GM10847 (cell line): ENCODE measurements around the gene SPAM1.

Experiments
- POLR2A ChIP-seq: IDR thresholded peaks from 2 replicates; pipeline ENCODE4 v1.6.1; 2011; ENCODE audit not compliant: insufficient read length; ENCODE audit errors: extremely low read depth

The SPAM1 gene

DNA sequence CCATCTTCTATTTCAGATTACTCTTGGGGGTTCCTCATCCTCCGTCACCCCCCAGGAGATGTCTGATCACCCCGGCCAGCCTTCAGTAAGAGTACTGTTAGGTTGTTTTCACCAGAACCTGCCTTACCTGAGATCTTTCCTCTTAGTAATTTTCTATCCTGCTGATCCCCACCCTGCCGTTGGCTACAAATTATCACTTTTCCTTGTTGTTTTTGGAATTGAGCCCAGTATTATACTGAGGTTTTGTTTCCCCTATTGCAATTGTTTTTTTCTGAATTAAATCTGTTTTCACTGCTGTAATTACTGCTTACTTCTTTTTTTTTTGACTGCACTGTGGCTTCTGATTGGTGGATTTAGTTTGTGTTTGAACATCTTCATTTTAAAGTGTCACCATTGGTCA, 14.7 kb downstream of the SPAM1 start:
- TF ChIP-seq POLR2A, result no peak

DNA sequence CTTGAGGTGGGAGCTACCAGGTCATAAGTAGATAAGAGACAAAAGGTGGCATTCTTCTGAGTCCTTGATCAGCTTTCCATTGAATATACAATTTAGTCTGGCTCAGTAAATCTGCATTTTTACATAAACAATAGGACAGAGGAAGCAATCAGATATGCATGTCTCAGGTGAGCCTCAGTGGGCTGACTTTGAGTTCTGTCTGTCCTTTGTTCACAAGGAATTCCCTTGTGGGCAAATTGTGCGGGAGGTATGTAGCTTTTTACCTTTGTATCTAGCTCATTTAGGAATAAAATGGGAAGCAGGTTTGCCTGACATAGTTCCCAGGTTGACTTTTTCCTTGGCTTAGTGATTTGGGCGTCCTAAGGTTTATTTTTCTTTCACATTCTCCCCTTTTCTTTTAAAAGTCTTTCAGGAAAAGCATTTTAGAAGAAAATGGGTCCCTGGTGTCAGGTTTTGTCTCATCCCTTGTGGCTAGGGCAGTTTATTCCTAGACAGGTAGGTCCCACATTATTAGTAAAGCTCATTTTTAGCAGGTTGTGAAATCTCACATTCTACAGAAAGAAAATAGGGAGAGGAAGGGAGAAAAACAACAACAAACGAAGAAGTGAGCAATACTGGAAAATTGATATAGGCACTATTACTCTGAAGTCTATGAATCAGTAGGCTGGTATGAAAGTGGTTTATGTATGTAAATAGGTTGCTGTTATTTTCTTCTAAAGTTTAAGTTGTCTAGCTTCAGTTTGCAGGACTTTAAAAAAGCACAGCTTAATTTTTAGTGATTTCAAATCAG, 16.5 kb downstream of the SPAM1 start:
- no peak for TF ChIP-seq POLR2A

- TF ChIP-seq POLR2A, result no peak
Measured at GRCh38 chr7:123944395-123944794, 19.4 kb downstream of the SPAM1 start.

DNA sequence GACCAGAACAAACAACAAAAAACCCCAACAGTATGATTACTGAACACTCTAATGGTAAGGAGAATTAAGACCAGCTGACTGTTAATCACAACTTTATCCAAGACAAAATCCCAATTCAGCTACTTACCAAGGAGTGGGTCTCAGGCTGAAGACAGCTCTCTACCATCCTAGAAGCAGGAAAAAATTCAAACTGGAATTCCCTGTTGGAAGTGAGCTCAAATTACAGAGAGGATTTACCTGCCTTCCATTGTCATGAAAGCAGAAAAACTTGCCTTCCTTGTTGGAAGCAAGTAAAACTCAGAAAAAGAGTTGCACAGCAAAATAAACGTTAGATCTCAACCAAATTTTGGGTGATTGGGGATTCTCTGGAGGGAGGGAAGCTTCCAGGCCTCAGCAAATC, 20.9 kb downstream of the SPAM1 start:
- no peak for TF ChIP-seq POLR2A

- no peak for TF ChIP-seq POLR2A
Measured at GRCh38 chr7:123948136-123948535, 23.1 kb downstream of the SPAM1 start.

GRCh38 chr7:123958186-123958703, 33.2 kb downstream of the SPAM1 start:
- TF ChIP-seq POLR2A, result no peak

GRCh38 chr7:123961771-123962170, 36.7 kb downstream of the SPAM1 start:
- TF ChIP-seq POLR2A, result no peak

GRCh38 chr7:123966936-123967335, 41.9 kb downstream of the SPAM1 start:
- no peak for TF ChIP-seq POLR2A

- no peak for TF ChIP-seq POLR2A
Measured at GRCh38 chr7:123972045-123972444, 47.0 kb downstream of the SPAM1 start.

- TF ChIP-seq POLR2A, result no peak
Measured at GRCh38 chr7:123972831-123973230, 47.8 kb downstream of the SPAM1 start.

DNA sequence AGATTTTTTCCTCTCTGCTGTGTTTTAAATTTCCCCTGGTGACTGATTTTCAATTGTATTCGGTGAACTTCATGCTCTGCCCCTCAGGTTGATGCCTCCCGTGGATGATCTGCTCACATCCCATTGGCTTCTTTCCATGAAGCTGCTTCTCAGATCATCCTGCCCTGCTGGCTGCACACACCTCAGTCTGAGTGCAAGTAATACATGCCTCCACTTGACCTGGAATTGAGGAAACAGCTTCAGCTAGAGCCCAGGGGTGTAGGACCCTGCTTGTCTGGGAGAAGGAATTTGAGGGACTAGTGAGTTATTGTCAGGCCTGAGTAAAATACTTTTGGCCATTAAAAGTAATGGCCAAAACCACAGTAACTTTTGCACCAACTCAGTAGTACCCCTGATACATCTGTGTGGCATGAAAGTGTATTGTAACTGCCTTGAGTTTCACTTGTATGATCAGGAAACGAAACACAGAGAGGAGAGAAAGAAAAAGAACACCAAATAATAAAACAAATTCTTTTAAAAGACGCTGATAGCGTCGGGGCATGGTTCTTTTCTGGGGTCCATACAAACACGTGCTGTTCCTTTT, 49.4 kb downstream of the SPAM1 start:
- TF ChIP-seq POLR2A, result no peak

- TF ChIP-seq POLR2A, result no peak
Measured at GRCh38 chr7:123975084-123975483, 50.0 kb downstream of the SPAM1 start.

- TF ChIP-seq POLR2A, result no peak
Measured at GRCh38 chr7:123977081-123977480, 52.0 kb downstream of the SPAM1 start.

DNA sequence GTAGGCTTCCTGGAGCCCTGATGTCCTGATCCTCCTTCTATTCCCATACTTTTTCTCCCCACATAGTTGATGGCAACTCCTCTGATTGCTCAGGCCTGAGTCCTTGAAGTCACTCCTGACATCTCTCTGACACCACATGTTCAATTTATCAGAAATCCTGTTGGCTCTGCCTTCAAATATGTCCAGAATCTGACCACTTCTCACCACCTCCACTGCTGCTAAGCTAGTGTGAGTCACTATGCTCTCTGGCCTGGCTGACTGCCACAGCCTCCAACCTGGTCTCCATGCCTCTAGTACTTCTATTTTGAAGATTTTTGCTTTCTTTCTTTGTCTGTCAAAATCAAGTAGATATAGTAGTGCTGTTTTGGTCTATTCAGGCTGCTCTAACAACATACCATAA, 54.8 kb downstream of the SPAM1 start:
- no peak for TF ChIP-seq POLR2A

DNA sequence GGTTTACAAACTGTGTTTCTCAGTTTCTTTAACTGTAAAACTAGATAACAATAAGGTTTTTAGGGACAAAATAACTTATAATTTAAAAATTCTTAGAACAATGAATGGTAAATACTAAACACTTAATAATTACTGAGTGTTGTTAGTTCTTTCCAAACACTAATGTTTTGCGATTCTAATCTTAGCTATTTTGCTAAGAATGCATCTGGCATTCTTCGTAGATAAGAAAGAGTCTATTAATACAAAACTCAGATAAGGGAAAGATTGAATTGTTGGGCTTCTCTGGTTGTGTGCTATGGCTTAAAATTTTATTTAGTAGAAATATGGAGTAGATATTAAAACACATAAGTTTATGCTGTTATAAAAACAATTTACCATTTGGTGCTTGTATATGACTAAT, 62.4 kb downstream of the SPAM1 start:
- no peak for TF ChIP-seq POLR2A

DNA sequence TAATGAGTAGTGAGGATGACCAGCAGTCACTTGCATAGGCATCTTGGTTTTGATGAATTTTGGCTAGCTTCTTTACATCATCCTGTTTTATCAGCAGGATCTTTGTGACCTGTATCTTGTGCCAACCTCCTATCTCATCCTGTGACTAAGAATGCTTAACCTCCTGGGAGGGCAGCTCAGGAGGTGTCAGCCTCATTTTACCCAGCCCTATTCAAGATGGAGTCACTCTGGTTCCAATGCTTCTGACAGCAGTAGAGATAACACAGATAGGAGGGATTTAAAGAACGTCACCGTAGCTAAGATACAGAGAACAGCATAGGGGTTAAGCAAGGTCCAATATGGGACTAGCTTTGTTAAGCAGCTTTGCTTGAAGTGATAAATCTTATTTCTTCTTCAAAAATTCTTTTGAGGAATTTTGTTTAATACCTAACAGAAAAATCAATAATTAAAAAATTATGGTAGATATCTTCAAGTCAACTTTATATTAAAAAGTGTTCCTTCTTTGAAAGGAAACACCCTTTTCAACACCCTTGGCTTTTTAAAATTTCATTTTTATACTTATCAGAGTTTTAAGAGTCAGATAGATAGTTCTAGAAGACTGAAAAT, 68.0 kb downstream of the SPAM1 start:
- no peak for TF ChIP-seq POLR2A
